ENCODE results near the gene USH1G. TPM values are rescaled to one million over a fixed set of nuclear protein-coding genes. Genes with fewer than 3 reads are reported as not detected.
A peak's percentile ranks its signal among the peaks of the same experiment; 100 is the strongest.
"Not testable (repeated sequence)": the region's sequence is repeated elsewhere in the genome, so short reads cannot be mapped to it uniquely, and the experiment has no call there.

USH1G gene
- polyA plus RNA-seq, 4 donors = 0.69 to 0.91 (median 0.74) TPM

- DNase-seq (ENCODE audit: low read depth in 4 of 4, low spot score in 3 of 4) = no peak
These were observed 45.2 kb downstream of the USH1G start for GRCh38 chr17:74877592-74878548.

- no peak for DNase-seq (ENCODE audit: low read depth in 4 of 4, low spot score in 3 of 4)
These were observed 47.0 kb downstream of the USH1G start for GRCh38 chr17:74875977-74876593.

DNA sequence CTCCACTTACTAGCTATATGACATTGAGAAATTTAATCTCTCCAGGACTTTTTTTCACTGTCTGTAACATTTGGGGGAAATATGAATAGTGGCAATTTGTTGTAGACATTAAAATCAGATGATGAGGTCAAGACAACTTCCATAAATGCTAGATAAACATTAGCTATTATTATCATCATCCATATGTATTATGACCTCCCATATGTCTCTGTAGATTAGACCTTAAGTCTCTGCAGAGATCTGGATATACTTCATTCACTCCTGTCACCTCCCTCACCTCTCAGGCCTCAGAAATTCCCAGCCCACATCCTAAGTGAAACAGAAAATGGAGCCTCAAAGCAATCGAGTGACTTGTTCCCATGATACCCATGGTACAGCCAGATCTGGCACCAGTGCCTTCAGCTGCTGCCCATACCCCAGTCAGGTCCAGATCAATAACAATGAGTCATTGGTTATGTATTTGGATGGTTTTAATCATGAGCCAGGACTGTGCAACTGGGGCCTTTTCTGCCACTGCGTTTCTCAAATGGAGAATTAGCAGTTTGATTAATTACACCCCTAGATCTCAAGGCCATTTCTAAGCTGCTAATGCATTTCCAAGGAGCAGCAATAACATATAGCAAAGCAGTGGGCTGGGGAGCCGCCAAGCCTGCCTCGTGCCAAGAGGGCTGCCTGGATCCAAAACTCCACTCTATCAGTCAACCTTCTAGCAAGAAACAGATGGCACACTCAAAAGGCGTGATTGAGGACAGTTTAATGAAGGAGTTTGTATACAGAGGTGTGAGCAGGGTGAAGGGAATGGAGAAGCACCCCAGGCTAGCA, 47.7 kb downstream of the USH1G start:
- DNase-seq (ENCODE audit: low read depth in 4 of 4, low spot score in 3 of 4) = no peak

DNA sequence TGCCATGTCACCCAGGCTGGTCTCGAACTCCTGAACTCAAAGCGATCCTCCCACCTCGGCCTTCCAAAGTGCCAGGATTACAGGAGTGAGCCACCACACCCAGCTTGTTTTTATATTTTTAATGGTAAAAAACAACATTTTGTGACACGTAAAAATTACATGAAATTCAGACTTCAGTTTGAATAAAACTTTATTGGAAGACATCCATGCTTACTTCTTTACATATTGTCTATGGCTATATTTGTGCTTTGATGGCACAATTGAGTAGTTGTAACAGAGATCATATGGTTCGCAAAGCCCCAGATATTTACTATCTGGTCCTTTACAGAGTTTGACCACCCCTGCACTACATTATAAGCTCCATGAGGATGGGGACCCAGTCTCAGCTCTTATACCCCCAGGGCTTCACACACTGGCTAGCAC, 48.4 kb downstream of the USH1G start:
- no peak for DNase-seq (ENCODE audit: low read depth in 4 of 4, low spot score in 3 of 4)

DNA sequence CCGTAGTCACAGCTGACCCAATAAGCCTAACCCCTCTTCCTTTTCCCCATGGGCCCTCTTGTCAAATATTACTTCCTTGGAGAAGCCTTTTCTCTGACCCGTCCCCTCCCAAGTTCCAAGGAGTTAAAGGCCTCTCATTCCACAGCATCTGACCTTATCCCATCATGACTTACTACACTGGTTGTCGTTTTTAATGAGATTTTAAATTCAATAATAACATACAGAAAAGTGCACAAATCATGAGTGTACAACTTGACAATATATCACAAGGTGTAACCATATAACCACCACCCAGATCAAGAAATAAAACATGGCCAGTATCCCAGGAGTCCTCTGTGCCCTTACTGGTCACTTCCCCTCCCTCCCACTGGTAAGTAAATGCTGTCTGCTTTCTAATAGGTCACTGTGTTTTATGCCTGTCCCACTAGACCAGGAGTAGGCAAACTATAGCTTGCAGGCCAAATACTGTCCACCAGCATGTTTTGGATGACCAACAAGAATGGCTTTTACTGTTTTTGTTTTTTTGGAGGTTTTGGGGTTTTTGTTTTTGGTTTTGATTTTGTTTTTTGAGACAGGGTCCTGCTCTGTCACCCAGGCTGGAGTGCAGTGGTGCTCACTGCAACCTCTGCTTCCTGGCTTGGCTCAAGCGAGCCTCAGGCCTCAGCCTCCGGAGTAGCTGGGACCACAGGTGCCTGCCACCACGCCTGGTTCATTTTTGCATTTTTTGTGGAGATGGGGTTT, 49.0 kb downstream of the USH1G start:
- DNase-seq (ENCODE audit: low read depth in 4 of 4, low spot score in 3 of 4) = no peak

- DNase-seq (ENCODE audit: low read depth in 4 of 4, low spot score in 3 of 4) = peak; percentile 100
These were observed 49.8 kb downstream of the USH1G start for GRCh38 chr17:74873037-74873873.

DNA sequence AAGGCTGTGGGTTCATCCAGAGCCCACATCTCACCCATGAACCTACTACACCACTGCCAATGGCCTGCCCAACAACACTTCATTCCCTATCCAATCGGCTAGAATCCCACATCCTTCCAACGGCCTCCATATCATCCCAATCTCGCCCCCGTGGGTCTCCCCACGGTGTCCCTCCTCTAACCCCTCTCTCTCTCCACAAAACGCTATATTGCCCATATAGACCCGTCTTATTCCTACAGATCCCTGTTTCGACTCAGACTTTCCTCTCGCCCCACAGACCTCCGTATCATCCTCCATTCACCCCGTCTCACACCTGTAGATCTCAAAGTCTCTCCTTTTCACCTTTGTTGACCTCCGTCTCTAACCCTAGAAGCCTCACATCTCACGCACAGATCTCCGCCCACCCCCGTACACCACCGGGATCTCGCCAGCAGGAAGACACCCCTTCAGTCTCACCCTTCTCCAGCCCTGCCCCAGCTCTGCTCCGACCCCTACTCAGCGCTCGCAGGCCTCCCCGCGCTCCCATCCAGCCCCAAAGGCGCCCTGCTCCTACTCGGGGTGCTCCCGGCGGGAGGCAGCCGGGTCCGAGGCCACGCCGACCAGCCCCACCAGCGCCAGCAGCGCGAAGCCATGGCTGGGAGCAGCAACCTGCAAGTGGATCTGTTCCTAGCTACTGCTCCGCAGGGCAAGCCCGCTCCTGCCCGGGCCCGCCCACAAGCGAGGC, 50.6 kb downstream of the USH1G start, which contains the start of gene FDXR:
TSS of gene FDXR (minus strand) at position 682 of the 724 bp plus-strand sequence. CDS start at position 632, 50 bp downstream.
- DNase-seq (ENCODE audit: low read depth in 4 of 4, low spot score in 3 of 4) = no peak

- DNase-seq (ENCODE audit: low read depth in 4 of 4, low spot score in 3 of 4) = no peak
These were observed 51.5 kb downstream of the USH1G start for GRCh38 chr17:74871356-74872076.

GRCh38 chr17:74870512-74870911, 52.5 kb downstream of the USH1G start:
- no peak for DNase-seq (ENCODE audit: low read depth in 4 of 4, low spot score in 3 of 4)

- DNase-seq (ENCODE audit: low read depth in 4 of 4, low spot score in 3 of 4) = not testable (repeated sequence)
These were observed 53.0 kb downstream of the USH1G start for GRCh38 chr17:74870028-74870427.

DNA sequence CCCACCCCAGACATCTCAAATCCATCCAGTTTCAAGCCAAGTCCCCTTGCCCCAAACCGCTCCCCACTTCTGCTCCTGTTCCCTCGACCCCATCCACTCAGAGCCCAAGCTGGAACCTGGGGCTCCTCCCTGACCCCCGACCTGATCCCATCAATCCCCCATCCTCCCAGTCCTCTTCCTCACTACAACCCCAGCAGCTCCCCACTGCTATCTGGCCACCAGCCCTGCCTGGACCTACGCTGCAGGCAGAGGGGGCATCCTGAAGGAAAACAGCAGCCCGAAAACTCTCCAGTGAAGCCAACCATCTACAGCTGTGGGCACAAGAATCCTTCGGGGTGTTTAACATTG, 54.2 kb downstream of the USH1G start:
- no peak for DNase-seq (ENCODE audit: low read depth in 4 of 4, low spot score in 3 of 4)

DNA sequence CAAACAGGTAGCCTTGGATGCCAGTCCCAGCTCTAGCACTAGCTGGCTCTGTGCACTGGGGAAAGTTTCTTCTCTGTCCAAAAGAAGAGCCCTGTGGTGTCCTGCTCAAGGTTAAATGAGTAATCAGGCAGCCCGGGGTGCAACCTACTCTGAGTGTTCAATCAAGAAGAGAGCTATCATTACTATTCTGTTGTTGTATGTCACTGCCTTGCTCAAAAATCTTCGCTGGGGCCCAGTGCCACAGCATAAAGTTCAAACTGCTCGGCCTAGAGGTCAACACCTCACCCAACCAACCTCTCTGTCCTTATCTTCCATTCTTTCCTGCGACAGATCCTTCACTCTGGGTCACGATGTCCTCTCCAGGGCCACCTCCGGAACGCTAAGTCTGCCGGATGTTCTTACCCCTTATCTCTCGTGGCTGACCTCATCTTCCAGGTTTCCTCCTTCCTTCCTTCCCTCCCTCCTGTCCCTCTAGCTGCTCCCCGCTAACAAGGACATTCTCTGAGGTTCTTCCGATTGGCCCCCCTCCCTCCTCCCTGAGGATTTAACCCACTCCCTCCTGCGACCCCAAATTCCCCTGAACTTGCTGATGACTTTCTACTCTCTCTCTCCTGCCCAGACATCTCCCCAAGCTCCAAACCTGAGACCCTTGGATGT, 54.7 kb downstream of the USH1G start:
- DNase-seq (ENCODE audit: low read depth in 4 of 4, low spot score in 3 of 4) = no peak

DNA sequence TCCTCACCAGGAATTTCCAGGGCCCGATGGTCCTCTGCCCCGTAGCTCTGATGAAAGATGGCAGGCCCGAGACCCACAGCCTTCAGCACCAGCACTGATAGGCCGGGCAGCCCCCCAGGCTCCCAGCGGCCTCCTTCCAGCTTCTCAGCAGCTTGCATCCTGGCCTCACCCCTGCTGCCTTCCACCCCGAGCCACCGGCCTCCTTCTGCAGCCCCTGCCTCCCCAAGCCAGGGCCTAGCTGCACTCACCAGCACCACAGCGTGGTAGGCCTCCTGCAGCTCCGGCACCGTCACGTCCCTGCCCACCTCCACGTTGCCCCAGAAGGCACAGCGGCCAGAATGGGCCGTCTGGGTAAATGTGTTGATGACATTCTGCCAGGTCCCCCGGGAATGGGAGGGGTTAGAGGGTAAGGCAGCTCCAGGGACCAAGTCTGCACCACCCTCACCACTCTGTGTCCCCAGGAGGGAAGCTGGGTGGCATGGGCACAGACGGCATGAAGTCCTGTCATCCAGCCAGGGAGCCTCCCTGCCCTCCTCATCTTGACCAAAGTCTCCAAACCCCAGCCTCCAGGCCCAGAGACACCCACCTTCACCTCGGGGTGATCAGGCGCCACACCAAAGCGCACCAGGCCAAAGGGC, 56.7 kb downstream of the USH1G start:
- no peak for DNase-seq (ENCODE audit: low read depth in 4 of 4, low spot score in 3 of 4)
